Measurements from ENCODE around the gene PRUNE1. TPM values are rescaled to one million over a fixed set of nuclear protein-coding genes. Genes with fewer than 3 reads are reported as not detected.

The PRUNE1 gene
- total RNA-seq, 2 experiments from 2014 or later = 12.4 to 15.7 TPM

- Mint-ChIP-seq H3K27ac (no peak overlapping the region), H3K27me3 (no peaks in the 10 kb centered on the region), H3K36me3 (ENCODE audit: low read depth) (peaks cover 24% of the 10 kb centered on the region), H3K4me1 (ENCODE audit: low read depth) (peaks cover 33% of the 10 kb centered on the region), H3K9me3 (no peaks in the 10 kb centered on the region), H3K4me3 (peak overlapping the region; percentile 96)
- DNase-seq = no peak
- ChIA-PET CTCF (interaction anchor here (0.6 to 6.5 kb wide), 7 partner anchors 9 to 201 kb away, joined by 3 to 40 read pairs (median 5); partner anchors contain the start of genes GABPB2 and MINDY1), POLR2A (interaction anchor here (0.6 to 2.3 kb wide), 4 partner anchors 8 to 44 kb away, joined by 4 to 9 read pairs (median 8); partner anchors contain the start of gene C1orf56)
- ATAC-seq = no peak
- intact Hi-C loops (cut with micrococcal nuclease) = no loop called here
- no peak for TF ChIP-seq CTCF (IDR thresholded peaks at IDR 0.05)
Measured at GRCh38 chr1:151061704-151062103, 53.5 kb downstream of the PRUNE1 start.

GRCh38 chr1:151062741-151063371, 54.6 kb downstream of the PRUNE1 start:
- TF ChIP-seq CTCF (IDR thresholded peaks at IDR 0.05) = no peak
- no peaks in the 10 kb centered on the region for H3K9me3 Mint-ChIP-seq
- H3K4me3 Mint-ChIP-seq = no peak overlapping the region
- peaks cover 14% of the 10 kb centered on the region for H3K36me3 Mint-ChIP-seq (ENCODE audit: low read depth)
- H3K27ac Mint-ChIP-seq = no peak overlapping the region
- ATAC-seq (no peak), DNase-seq (no peak)
- ChIA-PET POLR2A (interaction anchor here (0.5 to 2.3 kb wide), 4 partner anchors 8 to 27 kb away, joined by 3 to 8 read pairs (median 4); no protein-coding TSS in a partner anchor), CTCF (interaction anchor here (1.4 to 3.8 kb wide), 5 partner anchors 8 to 67 kb away, joined by 4 to 20 read pairs (median 5); partner anchors contain the start of genes GABPB2 and MINDY1)
- no peaks in the 10 kb centered on the region for H3K27me3 Mint-ChIP-seq
- intact Hi-C loops (cut with micrococcal nuclease) = no loop called here
- peaks cover 26% of the 10 kb centered on the region for H3K4me1 Mint-ChIP-seq (ENCODE audit: low read depth)

- peaks cover 6% of the 10 kb centered on the region for H3K36me3 Mint-ChIP-seq (ENCODE audit: low read depth)
- CTCF ChIA-PET = interaction anchor here (0.8 to 2.5 kb wide), 4 partner anchors 14 to 91 kb away, joined by 3 to 6 read pairs (median 4); partner anchors contain the start of gene TNFAIP8L2
- POLR2A ChIA-PET = interaction anchor here (0.7 to 1.2 kb wide), 2 partner anchors 15 to 93 kb away, joined by 3 to 4 read pairs; no protein-coding TSS in a partner anchor
- H3K4me1 Mint-ChIP-seq (ENCODE audit: low read depth) = peaks cover 32% of the 10 kb centered on the region
- ATAC-seq = no peak
- DNase-seq = no peak
- TF ChIP-seq CTCF (IDR thresholded peaks at IDR 0.05) = no peak
- no peak overlapping the region for H3K4me3 Mint-ChIP-seq
- no peaks in the 10 kb centered on the region for H3K27me3 Mint-ChIP-seq
- H3K27ac Mint-ChIP-seq = no peak overlapping the region
- intact Hi-C loops (cut with micrococcal nuclease) = no loop called here
- no peaks in the 10 kb centered on the region for H3K9me3 Mint-ChIP-seq
Measured at GRCh38 chr1:151065089-151065645, 56.9 kb downstream of the PRUNE1 start.

- no peak overlapping the region for H3K27ac Mint-ChIP-seq
- no peak for TF ChIP-seq CTCF (IDR thresholded peaks at IDR 0.05)
- no peak overlapping the region for H3K4me3 Mint-ChIP-seq
- ATAC-seq (no peak), DNase-seq (no peak)
- CTCF ChIA-PET = interaction anchor here (1.2 to 1.7 kb wide), 3 partner anchors 9 to 89 kb away, joined by 3 to 6 read pairs (median 4); partner anchors contain the start of gene TNFAIP8L2
- no peaks in the 10 kb centered on the region for H3K27me3 Mint-ChIP-seq
- peaks cover 9% of the 10 kb centered on the region for H3K36me3 Mint-ChIP-seq (ENCODE audit: low read depth)
- POLR2A ChIA-PET = interaction anchor here (0.9 to 1.5 kb wide), 4 partner anchors 8 to 121 kb away, joined by 3 to 7 read pairs (median 4); partner anchors contain the start of genes C1orf56, CDC42SE1 and MLLT11
- peaks cover 21% of the 10 kb centered on the region for H3K4me1 Mint-ChIP-seq (ENCODE audit: low read depth)
- intact Hi-C loops (cut with micrococcal nuclease) = no loop called here
- H3K9me3 Mint-ChIP-seq = no peaks in the 10 kb centered on the region
Measured at GRCh38 chr1:151067185-151067584, 58.9 kb downstream of the PRUNE1 start.

Data from activated CD8-positive, alpha-beta T cell treated with anti-CD3 and anti-CD28 coated beads for 36 hours (primary cell).